Colonic mucosa (tissue), 4 donors: ENCODE data around the gene ANAPC15. TPM values are rescaled to one million over a fixed set of nuclear protein-coding genes. Genes with fewer than 3 reads are reported as not detected.

Experiments
- DNase-seq: peaks from one replicate; pipeline ENCODE4 v3.0.0-alpha.2; 2020
- H3K27ac ChIP-seq: fragments of 200-600 bp; one replicate; pipeline ENCODE4 v1.8.0; 2021
- H3K27me3 ChIP-seq: fragments of 200-600 bp; one replicate; pipeline ENCODE4 v1.8.0; 2021
- H3K36me3 ChIP-seq: fragments of 200-600 bp; one replicate; pipeline ENCODE4 v1.8.0; 2021
- H3K4me1 ChIP-seq: fragments of 200-600 bp; one replicate; pipeline ENCODE4 v1.8.0; 2021; ENCODE audit warnings: mild to moderate bottlenecking
- H3K4me3 ChIP-seq: fragments of 200-600 bp; one replicate; pipeline ENCODE4 v1.8.0; 2021
- H3K9ac ChIP-seq, 2 donors: one replicate each; pipeline ENCODE4 v1.7.0; 2013; ENCODE audit warnings: control low read depth in 2 of 2, low read depth in 2 of 2, low read length in 2 of 2
- H3K9me3 ChIP-seq: fragments of 200-600 bp; one replicate; pipeline ENCODE4 v1.8.0; 2021
- intact Hi-C: fragments of 100-400 bp; cut with DNase I; formaldehyde crosslinking; loops from one replicate; pipeline ENCODE4 v1.14.1; 2022
- total RNA-seq, 2 donors: library from RNA; stranded (reverse); fragmentation: NEBNext Ultra II Directional in 1 of 2; extraction: Animal tissue kit (Norgen Biotek cat#: 25700) in 1 of 2; gene quantifications; one replicate each; pipeline ENCODE4 v1.2.1, GENCODE V29; 2021
- TF ChIP-seq, protein P1 (sequence below): fragments of 200-600 bp; IDR thresholded peaks from one replicate; pipeline ENCODE4 v1.8.0; 2022; ENCODE audit warnings: antibody characterized with exemption, mild to moderate bottlenecking
- donor health status: healthy.
- donor health status: DM: no; HTN: no; CAD: no.
- donor health status: DM: no; HTN: no; CAD: no.

The ANAPC15 gene
- total RNA-seq, 2 donors from 2014 or later, result 45.1 to 70.1 TPM

DNA sequence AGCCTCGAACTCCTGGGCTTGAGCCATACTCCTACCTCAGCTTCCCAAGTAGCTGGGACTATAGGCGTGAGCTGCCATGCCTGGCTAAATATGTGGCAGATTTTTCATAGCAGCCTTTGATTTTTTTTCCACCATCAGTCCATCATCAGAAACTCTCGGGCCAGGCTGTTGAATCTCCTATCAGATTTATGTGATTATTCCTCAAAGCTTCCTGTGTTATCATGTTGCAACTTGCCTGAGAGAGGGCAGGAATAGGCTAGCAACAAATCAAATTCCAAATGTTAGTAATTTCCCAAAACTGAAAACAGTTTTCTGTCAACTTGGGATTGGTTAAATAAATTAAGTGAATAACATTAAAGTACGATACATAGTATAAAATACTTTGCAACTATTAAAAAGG lies 28.4 kb downstream of the ANAPC15 start:
- Histone ChIP-seq H3K4me1 (no peaks in the 10 kb centered on the region), H3K9me3 (no peaks in the 10 kb centered on the region), H3K4me3 (no peak overlapping the region), H3K36me3 (no peaks in the 10 kb centered on the region), H3K27ac (no peak overlapping the region), H3K9ac (no peak overlapping the region), H3K27me3 (no peaks in the 10 kb centered on the region)
- TF ChIP-seq, protein P1, sequence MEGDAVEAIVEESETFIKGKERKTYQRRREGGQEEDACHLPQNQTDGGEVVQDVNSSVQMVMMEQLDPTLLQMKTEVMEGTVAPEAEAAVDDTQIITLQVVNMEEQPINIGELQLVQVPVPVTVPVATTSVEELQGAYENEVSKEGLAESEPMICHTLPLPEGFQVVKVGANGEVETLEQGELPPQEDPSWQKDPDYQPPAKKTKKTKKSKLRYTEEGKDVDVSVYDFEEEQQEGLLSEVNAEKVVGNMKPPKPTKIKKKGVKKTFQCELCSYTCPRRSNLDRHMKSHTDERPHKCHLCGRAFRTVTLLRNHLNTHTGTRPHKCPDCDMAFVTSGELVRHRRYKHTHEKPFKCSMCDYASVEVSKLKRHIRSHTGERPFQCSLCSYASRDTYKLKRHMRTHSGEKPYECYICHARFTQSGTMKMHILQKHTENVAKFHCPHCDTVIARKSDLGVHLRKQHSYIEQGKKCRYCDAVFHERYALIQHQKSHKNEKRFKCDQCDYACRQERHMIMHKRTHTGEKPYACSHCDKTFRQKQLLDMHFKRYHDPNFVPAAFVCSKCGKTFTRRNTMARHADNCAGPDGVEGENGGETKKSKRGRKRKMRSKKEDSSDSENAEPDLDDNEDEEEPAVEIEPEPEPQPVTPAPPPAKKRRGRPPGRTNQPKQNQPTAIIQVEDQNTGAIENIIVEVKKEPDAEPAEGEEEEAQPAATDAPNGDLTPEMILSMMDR, result no peak
- intact Hi-C loops, result no loop called here
- no peak for DNase-seq

DNA sequence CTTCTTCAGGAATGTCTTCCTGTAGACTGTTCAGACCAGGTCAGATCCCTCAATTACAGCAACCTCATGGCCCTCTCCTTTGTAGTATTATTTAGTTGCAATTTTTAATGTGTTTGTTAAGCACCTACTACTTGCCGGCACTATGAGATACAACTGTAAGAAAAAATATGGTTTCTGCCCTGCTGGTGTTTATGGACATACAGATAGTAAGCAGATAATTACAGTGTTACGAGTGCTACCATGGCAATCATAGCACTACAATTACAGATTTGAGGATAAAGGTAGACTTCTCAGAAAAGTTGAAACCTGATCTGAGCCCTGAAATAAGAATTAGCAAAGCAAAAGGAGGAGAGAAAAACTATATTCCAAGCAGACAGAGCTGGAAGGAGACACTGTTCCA lies 29.1 kb downstream of the ANAPC15 start:
- H3K4me3 ChIP-seq, result no peak overlapping the region
- TF ChIP-seq, protein P1, result no peak
- H3K36me3 ChIP-seq, result no peaks in the 10 kb centered on the region
- no peaks in the 10 kb centered on the region for H3K4me1 ChIP-seq
- no peaks in the 10 kb centered on the region for H3K9me3 ChIP-seq
- no peak for DNase-seq
- intact Hi-C loops, result no loop called here
- peak overlapping the region; percentile 1 for H3K27ac ChIP-seq
- no peaks in the 10 kb centered on the region for H3K27me3 ChIP-seq
- H3K9ac ChIP-seq, result no peak overlapping the region

DNA sequence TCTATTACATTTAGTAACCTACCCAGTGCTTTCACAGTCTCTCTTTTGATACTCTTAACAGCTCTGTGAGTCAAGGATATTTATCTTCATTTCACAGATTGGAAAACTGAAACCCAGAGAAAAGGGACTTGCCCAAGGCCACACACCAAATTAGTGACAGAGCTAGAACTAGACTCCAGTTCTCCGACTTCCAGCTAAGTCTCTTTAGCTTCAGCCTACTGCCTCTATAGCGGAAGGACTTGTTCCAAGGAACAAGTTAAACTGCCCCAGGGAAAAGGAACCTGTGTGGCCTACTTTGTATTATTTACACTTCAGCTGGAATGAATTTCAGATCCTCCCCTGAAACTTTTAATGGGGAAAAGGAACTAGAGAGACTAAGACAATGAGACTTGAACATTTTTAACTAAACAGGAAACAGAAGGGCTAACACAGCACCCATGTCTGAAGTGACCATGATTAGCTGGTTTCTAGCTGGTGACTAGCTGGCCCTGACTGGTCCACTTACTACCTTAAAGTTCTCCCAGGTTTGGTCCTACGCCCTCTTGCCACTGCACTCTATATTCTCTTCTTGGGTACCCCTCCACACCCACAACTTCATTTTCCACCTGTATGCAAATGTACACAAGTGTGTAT lies 30.6 kb downstream of the ANAPC15 start:
- Histone ChIP-seq H3K4me1 (no peaks in the 10 kb centered on the region), H3K27me3 (no peaks in the 10 kb centered on the region), H3K9me3 (no peaks in the 10 kb centered on the region), H3K27ac (peak overlapping the region; percentile 88), H3K9ac (no peak overlapping the region), H3K36me3 (no peaks in the 10 kb centered on the region), H3K4me3 (no peak overlapping the region)
- intact Hi-C loops, result no loop called here
- no peak for DNase-seq
- TF ChIP-seq, protein P1, result no peak

DNA sequence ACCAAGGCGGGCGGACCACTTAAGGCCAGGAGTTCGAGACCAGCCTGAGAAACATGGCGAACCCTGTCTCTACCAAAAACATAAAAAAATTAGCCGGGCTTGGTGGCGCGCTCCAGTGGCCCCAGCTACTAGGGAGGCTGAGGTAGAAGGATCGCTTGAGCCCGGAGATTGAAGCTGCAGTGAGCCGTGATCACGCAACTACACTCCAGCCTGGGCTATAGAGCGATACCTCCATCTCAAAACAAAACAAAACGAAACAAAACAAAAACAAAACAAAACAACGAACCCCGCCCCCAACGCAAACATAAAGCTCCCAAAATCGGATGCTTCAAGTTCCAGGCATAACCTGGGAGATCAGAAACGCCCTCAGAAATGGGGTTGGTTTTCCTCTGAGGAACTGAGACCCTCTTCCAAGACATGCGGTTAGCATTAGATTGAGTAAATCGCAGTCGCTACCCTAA lies 31.3 kb downstream of the ANAPC15 start:
- H3K27me3 ChIP-seq, result no peaks in the 10 kb centered on the region
- intact Hi-C loops, result no loop called here
- H3K27ac ChIP-seq, result peak overlapping the region; percentile 88
- no peaks in the 10 kb centered on the region for H3K36me3 ChIP-seq
- H3K9ac ChIP-seq, result peak overlapping the region; percentile 66 to 92
- H3K9me3 ChIP-seq, result no peaks in the 10 kb centered on the region
- TF ChIP-seq, protein P1, result no peak
- H3K4me1 ChIP-seq, result no peaks in the 10 kb centered on the region
- no peak for DNase-seq
- peak overlapping the region; percentile 76 for H3K4me3 ChIP-seq

DNA sequence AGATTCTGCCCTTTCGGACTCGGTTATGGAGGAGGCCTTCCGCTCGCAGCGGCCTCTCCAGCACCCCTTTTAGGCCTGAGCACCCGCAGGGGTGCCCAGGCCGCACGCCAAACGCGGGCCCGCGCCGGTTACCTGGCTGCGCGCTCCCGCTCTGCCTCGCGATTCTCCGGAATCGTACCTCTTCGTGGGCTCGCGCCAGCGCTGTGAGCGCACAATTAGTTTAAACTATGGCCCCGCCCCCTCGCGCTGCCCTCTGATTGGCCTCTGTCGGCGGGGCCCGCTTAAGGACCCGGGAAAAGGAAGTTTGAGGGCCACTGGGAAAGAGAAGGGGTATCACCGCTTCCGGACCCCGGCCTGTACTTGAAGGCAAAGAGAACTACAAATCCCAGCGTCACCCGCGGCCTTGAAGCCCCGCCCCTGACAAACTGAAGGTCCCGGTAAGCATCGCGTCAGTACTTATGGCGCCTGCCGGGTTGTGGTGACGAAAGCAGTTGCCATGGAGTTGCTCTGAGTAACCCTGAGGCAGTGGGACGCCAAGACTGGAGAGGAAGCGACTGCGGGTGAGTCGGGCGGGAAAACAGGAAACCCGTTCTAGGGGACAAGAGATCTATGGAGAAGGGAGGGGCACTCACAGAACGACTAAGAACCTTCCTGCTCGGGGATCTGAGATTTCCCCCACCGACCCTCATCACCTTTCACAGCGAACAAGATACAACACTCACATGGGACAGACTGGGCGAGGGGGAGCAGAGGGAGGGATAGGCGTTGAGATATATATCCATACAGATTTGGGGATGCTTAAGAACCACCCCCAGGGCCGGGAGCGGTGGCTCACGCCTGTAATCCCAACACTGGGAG lies 31.9 kb downstream of the ANAPC15 start, which contains the start of the genes LRRC51 and NUMA1:
TSS of gene LRRC51 (plus strand) at position 525 of the 858 bp plus-strand sequence. CDS start 8,234 bp downstream, outside the sequence.
TSS of gene NUMA1 (minus strand) at position 217 of the 858 bp plus-strand sequence. CDS start 44,599 bp downstream, outside the sequence.
- DNase-seq, result peak; percentile 100
- TF ChIP-seq, protein P1, result no peak
- Histone ChIP-seq H3K9me3 (no peaks in the 10 kb centered on the region), H3K9ac (peak within 1 kb of the TSS; percentile 66 to 92), H3K27me3 (no peaks in the 10 kb centered on the region), H3K27ac (peak within 1 kb of the TSS; percentile 88), H3K4me1 (no peaks in the 10 kb centered on the region), H3K36me3 (no peaks in the 10 kb centered on the region), H3K4me3 (peak within 1 kb of the TSS; percentile 76)
- intact Hi-C loops, result no loop called here
